Mucosa of descending colon (tissue), 3 donors: ENCODE results near the gene AKAP17A. TPM values are rescaled to one million over a fixed set of nuclear protein-coding genes. Genes with fewer than 3 reads are reported as not detected.
"Not testable (repeated sequence)": the region's sequence is repeated elsewhere in the genome, so short reads cannot be mapped to it uniquely, and the experiment has no call there.

ENCODE experiments used
- ATAC-seq: fragments of 200-7000 bp; cut with Tn5 transposase; one replicate; pipeline ENCODE4 v1.9.1; 2020; ENCODE audit warnings: mild to moderate bottlenecking, moderate library complexity
- DNase-seq, 3 donors: peaks; one replicate each; pipeline ENCODE4 v3.0.0-alpha.2; 2020
- H3K36me3 ChIP-seq: fragments of 200-600 bp; one replicate; pipeline ENCODE4 v1.8.0; 2021; ENCODE audit warnings: low read depth, mild to moderate bottlenecking
- H3K4me1 ChIP-seq: fragments of 200-600 bp; one replicate; pipeline ENCODE4 v1.8.0; 2021; ENCODE audit warnings: low read depth, mild to moderate bottlenecking
- H3K4me3 ChIP-seq: fragments of 200-600 bp; one replicate; pipeline ENCODE4 v1.8.0; 2021; ENCODE audit warnings: mild to moderate bottlenecking
- H3K9me3 ChIP-seq: fragments of 200-600 bp; one replicate; pipeline ENCODE4 v1.8.0; 2021; ENCODE audit warnings: mild to moderate bottlenecking
- CTCF ChIP-seq: fragments of 200-600 bp; IDR thresholded peaks from one replicate; pipeline ENCODE4 v1.8.0; 2022; ENCODE audit warnings: antibody characterized with exemption, mild to moderate bottlenecking
- intact Hi-C, 2 donors: fragments of 100-400 bp; cut with DNase I in 1 of 2; cut with micrococcal nuclease in 1 of 2; formaldehyde crosslinking; loops; one replicate each; pipeline versions ENCODE4 v1.11.0 to v1.11.1; 2022; cut with DNase I, micrococcal nuclease
- total RNA-seq, 3 donors: library from RNA; stranded (reverse); fragmentation: NEBNext Ultra II Directional in 2 of 3; extraction: Animal tissue kit (Norgen Biotek cat#: 25700) in 2 of 3; gene quantifications; one replicate each; pipeline versions ENCODE4 v1.2.1 to v1.2.4, GENCODE V29; 2021 to 2023
- donor health status: DM: no; HTN: no; CAD: no; lungs with moderate emphysema.
- donor health status: DM: no; HTN: no; CAD: no.
- donor health status: DM: no; HTN: yes; CAD: no.

Gene AKAP17A
- total RNA-seq, 3 donors from 2014 or later = 40.8 to 46.2 (median 42.3) TPM

GRCh38 chrX:1554469-1555210 lies 36.8 kb upstream of the AKAP17A start:
- H3K9me3 ChIP-seq = peaks cover 3% of the 10 kb centered on the region
- intact Hi-C loops = no loop called here
- no peaks in the 10 kb centered on the region for H3K36me3 ChIP-seq
- no peaks in the 10 kb centered on the region for H3K4me1 ChIP-seq
- no peak overlapping the region for H3K4me3 ChIP-seq
- ATAC-seq (peak; percentile 92), DNase-seq (peak in 1 of 3 donors; percentile 64)
- TF ChIP-seq CTCF = no peak

- TF ChIP-seq CTCF = no peak
- ATAC-seq (no peak), DNase-seq (no peak)
- Histone ChIP-seq H3K36me3 (no peaks in the 10 kb centered on the region), H3K4me1 (no peaks in the 10 kb centered on the region), H3K4me3 (no peak overlapping the region), H3K9me3 (peaks cover 3% of the 10 kb centered on the region)
- intact Hi-C loops = no loop called here
These were observed 36.0 kb upstream of the AKAP17A start for GRCh38 chrX:1555370-1555769.

- H3K9me3 ChIP-seq, DNase-seq, H3K4me1 ChIP-seq, ATAC-seq, H3K36me3 ChIP-seq, H3K4me3 ChIP-seq, intact Hi-C loops: not testable (repeated sequence)
These were observed 34.0 kb upstream of the AKAP17A start for GRCh38 chrX:1557442-1557841.

GRCh38 chrX:1558761-1559468 lies 32.5 kb upstream of the AKAP17A start:
- ATAC-seq = no peak
- Histone ChIP-seq H3K4me1 (no peaks in the 10 kb centered on the region), H3K36me3 (no peaks in the 10 kb centered on the region), H3K4me3 (no peak overlapping the region), H3K9me3 (peaks cover 3% of the 10 kb centered on the region)
- intact Hi-C loops = no loop called here
- TF ChIP-seq CTCF = no peak
- no peak for DNase-seq

GRCh38 chrX:1561164-1561563 lies 30.2 kb upstream of the AKAP17A start:
- intact Hi-C loops = no loop called here
- ATAC-seq (no peak), DNase-seq (no peak)
- Histone ChIP-seq H3K4me1 (no peaks in the 10 kb centered on the region), H3K9me3 (no peaks in the 10 kb centered on the region), H3K4me3 (no peak overlapping the region), H3K36me3 (no peaks in the 10 kb centered on the region)
- TF ChIP-seq CTCF = no peak

GRCh38 chrX:1564077-1564476 lies 27.3 kb upstream of the AKAP17A start:
- DNase-seq, H3K4me3 ChIP-seq: not testable (repeated sequence)

More at GRCh38 chrX:1564077-1564476, 27.3 kb upstream of the AKAP17A start:
- H3K9me3 ChIP-seq, intact Hi-C loops, H3K36me3 ChIP-seq, ATAC-seq, H3K4me1 ChIP-seq: not testable (repeated sequence)
